ENCODE results near the gene RPL39L.
A peak's percentile ranks its signal among the peaks of the same experiment; 100 is the strongest.

Gene RPL39L

DNA sequence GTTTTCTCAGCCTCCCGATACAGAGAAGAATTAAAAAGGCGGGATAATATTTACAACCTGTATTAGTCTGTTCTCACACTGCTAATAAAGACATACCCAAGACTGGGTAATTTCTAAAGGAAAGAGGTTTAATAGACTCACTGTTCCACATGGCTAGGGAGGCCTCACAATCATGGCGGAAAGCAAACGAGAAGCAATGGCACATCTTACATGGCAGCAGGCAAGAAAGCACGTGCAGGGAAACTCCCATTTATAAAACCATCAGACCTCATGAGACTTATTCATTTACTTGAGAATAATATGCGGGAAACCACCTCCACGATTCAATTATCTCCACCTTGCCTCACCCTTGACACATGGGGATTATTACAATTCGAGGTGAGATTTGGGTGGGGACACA lies 27.5 kb upstream of the RPL39L start:
- no peak overlapping the region for H3K4ac ChIP-seq (ENCODE audit: low read depth in 1 of 2, low read length in 2 of 2)
- no peak overlapping the region for H4K91ac ChIP-seq (ENCODE audit: low read length)
- no peak for DNase-seq
- H3K14ac ChIP-seq (ENCODE audit: low read length in 2 of 2) = no peak overlapping the region
- no peak overlapping the region for H3K9ac ChIP-seq (ENCODE audit: low read length)
- H3K4me3 ChIP-seq (ENCODE audit: insufficient read depth in 1 of 2, low read depth in 1 of 2, low read length in 2 of 2) = no peak overlapping the region
- no peaks in the 10 kb centered on the region for H3K4me1 ChIP-seq (ENCODE audit: control insufficient read depth, insufficient read depth, low read depth, low read length)
- no peak overlapping the region for H3K23ac ChIP-seq (ENCODE audit: low read length in 2 of 2)
- no peak overlapping the region for H2AFZ ChIP-seq (ENCODE audit: low read depth, low read length)
- no peak overlapping the region for H2BK12ac ChIP-seq (ENCODE audit: low read length in 2 of 2)
- no peaks in the 10 kb centered on the region for H3K79me1 ChIP-seq (replicated peaks; ENCODE audit: low read length, poor library complexity, severe bottlenecking)
- no peak overlapping the region for H2BK120ac ChIP-seq (ENCODE audit: low read depth, low read length)
- no peak overlapping the region for H2AK5ac ChIP-seq (ENCODE audit: low read length, severe bottlenecking)
- H3K27me3 ChIP-seq (ENCODE audit: control insufficient read depth in 1 of 2, insufficient read depth in 1 of 2, low read length in 2 of 2) = peaks cover 6 to 10% of the 10 kb centered on the region in 2 experiments
- no peak overlapping the region for H2BK15ac ChIP-seq (ENCODE audit: low read depth, poor library complexity, severe bottlenecking)
- no peaks in the 10 kb centered on the region for H3K9me3 ChIP-seq (ENCODE audit: control insufficient read depth, low read length)
- WGBS = 88% methylated on average over 7 of the region's 8 CpGs
- no peak overlapping the region for H3K4me2 ChIP-seq (ENCODE audit: low read length, poor library complexity, severe bottlenecking)
- no peak overlapping the region for H3K18ac ChIP-seq (ENCODE audit: low read depth in 1 of 2, low read length in 2 of 2)
- H3K36me3 ChIP-seq (ENCODE audit: control insufficient read depth in 1 of 2, insufficient read depth in 2 of 2, low read depth in 1 of 2, low read length in 2 of 2) = no peaks in the 10 kb centered on the region
- no peak overlapping the region for H4K8ac ChIP-seq (ENCODE audit: low read length)
- no peak overlapping the region for H3K27ac ChIP-seq (ENCODE audit: low read length, poor library complexity, severe bottlenecking)
- H2BK5ac ChIP-seq (ENCODE audit: low read depth, low read length, poor library complexity, severe bottlenecking) = no peak overlapping the region

DNA sequence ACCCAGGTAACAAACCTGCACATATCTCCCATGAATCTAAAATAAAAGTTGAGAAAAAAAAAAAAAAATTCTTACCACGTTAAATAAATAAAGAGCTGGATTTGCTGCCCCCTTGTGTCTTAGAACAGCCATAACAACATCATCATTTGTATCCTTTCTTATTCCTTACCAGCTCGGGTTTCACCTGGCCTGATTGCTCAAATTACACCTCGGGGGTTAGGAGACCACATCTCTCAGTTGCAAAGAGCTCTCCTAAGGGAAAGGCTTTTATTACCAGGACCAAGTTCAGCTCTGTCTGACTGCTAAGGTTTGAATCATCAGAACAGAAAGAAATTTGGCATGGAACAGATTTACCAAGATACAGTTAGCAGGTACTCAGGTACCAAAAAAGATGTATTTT lies 25.8 kb upstream of the RPL39L start:
- 0% methylated on average over 3 of the region's 3 CpGs for WGBS

DNA sequence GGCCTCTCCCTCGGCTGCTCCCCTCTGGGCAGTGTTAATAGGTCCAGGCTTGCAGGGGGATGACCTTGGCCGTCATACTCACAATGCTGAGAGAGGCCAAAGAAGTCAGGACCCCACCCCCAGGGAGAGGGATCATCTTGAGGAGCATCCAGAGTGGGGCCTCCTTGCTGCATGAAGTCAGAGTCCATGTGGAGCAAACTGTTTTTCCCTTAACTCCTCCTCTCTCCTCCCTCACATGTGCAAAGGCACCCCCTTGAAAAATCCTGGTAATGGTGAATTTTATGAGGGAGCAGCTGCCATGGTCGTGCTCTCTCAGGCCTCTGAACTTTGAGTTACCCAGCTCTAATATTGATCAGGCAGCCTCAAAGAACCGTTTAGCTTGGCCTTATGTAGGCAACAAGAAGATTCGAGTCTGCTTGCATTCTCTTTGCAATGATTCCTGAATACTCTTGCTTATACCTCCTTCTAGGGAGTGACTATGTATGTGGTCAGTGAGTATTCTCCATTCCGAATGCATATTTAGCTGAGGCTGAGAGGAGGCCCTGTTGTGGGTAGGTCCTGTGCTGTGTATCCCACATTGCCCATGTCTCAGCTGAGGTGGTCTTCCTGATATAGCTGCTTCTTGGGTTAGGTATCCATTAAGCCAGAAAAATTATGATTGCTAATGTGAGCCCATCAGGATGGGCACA lies 23.1 kb upstream of the RPL39L start:
- Histone ChIP-seq H3K23ac (ENCODE audit: low read length in 2 of 2) (no peak overlapping the region), H3K14ac (ENCODE audit: low read length in 2 of 2) (no peak overlapping the region), H2BK15ac (ENCODE audit: low read depth, poor library complexity, severe bottlenecking) (no peak overlapping the region), H3K4me3 (ENCODE audit: insufficient read depth in 1 of 2, low read depth in 1 of 2, low read length in 2 of 2) (no peak overlapping the region), H3K4me1 (ENCODE audit: control insufficient read depth, insufficient read depth, low read depth, low read length) (no peaks in the 10 kb centered on the region), H2AK5ac (ENCODE audit: low read length, severe bottlenecking) (no peak overlapping the region), H3K36me3 (ENCODE audit: control insufficient read depth in 1 of 2, insufficient read depth in 2 of 2, low read depth in 1 of 2, low read length in 2 of 2) (no peaks in the 10 kb centered on the region), H3K27me3 (ENCODE audit: control insufficient read depth in 1 of 2, insufficient read depth in 1 of 2, low read length in 2 of 2) (peaks cover 18 to 33% of the 10 kb centered on the region in 2 experiments), H2BK12ac (ENCODE audit: low read length in 2 of 2) (no peak overlapping the region), H3K9me3 (ENCODE audit: control insufficient read depth, low read length) (peaks cover 8% of the 10 kb centered on the region), H3K79me1 (replicated peaks; ENCODE audit: low read length, poor library complexity, severe bottlenecking) (no peaks in the 10 kb centered on the region), H2AFZ (ENCODE audit: low read depth, low read length) (no peak overlapping the region), H3K4me2 (ENCODE audit: low read length, poor library complexity, severe bottlenecking) (no peak overlapping the region), H4K8ac (ENCODE audit: low read length) (no peak overlapping the region), H2BK120ac (ENCODE audit: low read depth, low read length) (no peak overlapping the region), H3K27ac (ENCODE audit: low read length, poor library complexity, severe bottlenecking) (no peak overlapping the region), H3K4ac (ENCODE audit: low read depth in 1 of 2, low read length in 2 of 2) (no peak overlapping the region), H2BK5ac (ENCODE audit: low read depth, low read length, poor library complexity, severe bottlenecking) (no peak overlapping the region), H4K91ac (ENCODE audit: low read length) (no peak overlapping the region), H3K9ac (ENCODE audit: low read length) (no peak overlapping the region), H3K18ac (ENCODE audit: low read depth in 1 of 2, low read length in 2 of 2) (no peak overlapping the region)
- 68% methylated on average over 6 of the region's 6 CpGs for WGBS
- no peak for DNase-seq

More for the DNA sequence above, 25.8 kb upstream of the RPL39L start:
- no peak overlapping the region for H3K4me2 ChIP-seq (ENCODE audit: low read length, poor library complexity, severe bottlenecking)
- no peak overlapping the region for H2AFZ ChIP-seq (ENCODE audit: low read depth, low read length)
- no peaks in the 10 kb centered on the region for H3K36me3 ChIP-seq (ENCODE audit: control insufficient read depth in 1 of 2, insufficient read depth in 2 of 2, low read depth in 1 of 2, low read length in 2 of 2)
- no peak overlapping the region for H3K4ac ChIP-seq (ENCODE audit: low read depth in 1 of 2, low read length in 2 of 2)
- no peak overlapping the region for H4K8ac ChIP-seq (ENCODE audit: low read length)
- no peaks in the 10 kb centered on the region for H3K4me1 ChIP-seq (ENCODE audit: control insufficient read depth, insufficient read depth, low read depth, low read length)
- H3K79me1 ChIP-seq (replicated peaks; ENCODE audit: low read length, poor library complexity, severe bottlenecking) = no peaks in the 10 kb centered on the region
- H2BK15ac ChIP-seq (ENCODE audit: low read depth, poor library complexity, severe bottlenecking) = no peak overlapping the region
- H3K9me3 ChIP-seq (ENCODE audit: control insufficient read depth, low read length) = no peaks in the 10 kb centered on the region
- H2AK5ac ChIP-seq (ENCODE audit: low read length, severe bottlenecking) = no peak overlapping the region
- H4K91ac ChIP-seq (ENCODE audit: low read length) = no peak overlapping the region
- H3K14ac ChIP-seq (ENCODE audit: low read length in 2 of 2) = no peak overlapping the region
- no peak overlapping the region for H3K18ac ChIP-seq (ENCODE audit: low read depth in 1 of 2, low read length in 2 of 2)
- no peak overlapping the region for H3K27ac ChIP-seq (ENCODE audit: low read length, poor library complexity, severe bottlenecking)
- peak; percentile 69 for DNase-seq
- H3K23ac ChIP-seq (ENCODE audit: low read length in 2 of 2) = no peak overlapping the region
- H3K9ac ChIP-seq (ENCODE audit: low read length) = no peak overlapping the region
- H2BK120ac ChIP-seq (ENCODE audit: low read depth, low read length) = no peak overlapping the region
- H3K27me3 ChIP-seq (ENCODE audit: control insufficient read depth in 1 of 2, insufficient read depth in 1 of 2, low read length in 2 of 2) = peaks cover 11 to 26% of the 10 kb centered on the region in 2 experiments
- H3K4me3 ChIP-seq (ENCODE audit: insufficient read depth in 1 of 2, low read depth in 1 of 2, low read length in 2 of 2) = no peak overlapping the region
- no peak overlapping the region for H2BK5ac ChIP-seq (ENCODE audit: low read depth, low read length, poor library complexity, severe bottlenecking)
- H2BK12ac ChIP-seq (ENCODE audit: low read length in 2 of 2) = no peak overlapping the region

DNA sequence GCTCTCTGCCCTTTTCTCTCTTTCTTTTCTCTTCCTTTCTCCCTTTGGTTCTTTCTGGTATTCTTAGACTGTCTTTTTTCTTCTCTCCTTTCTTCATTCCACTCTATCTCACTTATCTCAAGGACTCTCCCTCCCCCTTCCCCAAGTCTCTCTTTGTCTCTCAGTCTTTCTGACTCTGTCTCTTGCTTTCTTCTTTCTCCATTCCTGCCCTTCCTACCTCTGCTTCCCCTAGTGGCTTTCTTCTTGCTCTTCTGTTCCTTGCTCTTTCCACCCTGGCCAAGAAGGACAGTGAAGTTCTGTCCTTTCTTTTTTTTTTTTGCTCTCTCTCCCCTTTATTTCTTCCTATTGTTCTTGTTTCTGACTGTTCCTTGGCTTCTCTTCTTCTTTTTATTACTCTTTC lies 22.3 kb upstream of the RPL39L start:
- no peak overlapping the region for H2BK5ac ChIP-seq (ENCODE audit: low read depth, low read length, poor library complexity, severe bottlenecking)
- H3K9ac ChIP-seq (ENCODE audit: low read length) = no peak overlapping the region
- no peaks in the 10 kb centered on the region for H3K4me1 ChIP-seq (ENCODE audit: control insufficient read depth, insufficient read depth, low read depth, low read length)
- no peak overlapping the region for H2BK120ac ChIP-seq (ENCODE audit: low read depth, low read length)
- H3K23ac ChIP-seq (ENCODE audit: low read length in 2 of 2) = no peak overlapping the region
- no peak overlapping the region for H2AFZ ChIP-seq (ENCODE audit: low read depth, low read length)
- H4K8ac ChIP-seq (ENCODE audit: low read length) = no peak overlapping the region
- H3K79me1 ChIP-seq (replicated peaks; ENCODE audit: low read length, poor library complexity, severe bottlenecking) = no peaks in the 10 kb centered on the region
- no peak overlapping the region for H2BK12ac ChIP-seq (ENCODE audit: low read length in 2 of 2)
- no peak overlapping the region for H3K27ac ChIP-seq (ENCODE audit: low read length, poor library complexity, severe bottlenecking)
- no peak overlapping the region for H3K14ac ChIP-seq (ENCODE audit: low read length in 2 of 2)
- no peak overlapping the region for H2AK5ac ChIP-seq (ENCODE audit: low read length, severe bottlenecking)
- no peak overlapping the region for H2BK15ac ChIP-seq (ENCODE audit: low read depth, poor library complexity, severe bottlenecking)
- no peak overlapping the region for H3K18ac ChIP-seq (ENCODE audit: low read depth in 1 of 2, low read length in 2 of 2)
- no peak overlapping the region for H3K4ac ChIP-seq (ENCODE audit: low read depth in 1 of 2, low read length in 2 of 2)
- H4K91ac ChIP-seq (ENCODE audit: low read length) = no peak overlapping the region
- no peak overlapping the region for H3K4me3 ChIP-seq (ENCODE audit: insufficient read depth in 1 of 2, low read depth in 1 of 2, low read length in 2 of 2)
- no peak for DNase-seq
- no peak overlapping the region for H3K4me2 ChIP-seq (ENCODE audit: low read length, poor library complexity, severe bottlenecking)
- peaks cover 18 to 33% of the 10 kb centered on the region in 2 experiments for H3K27me3 ChIP-seq (ENCODE audit: control insufficient read depth in 1 of 2, insufficient read depth in 1 of 2, low read length in 2 of 2)
- H3K36me3 ChIP-seq (ENCODE audit: control insufficient read depth in 1 of 2, insufficient read depth in 2 of 2, low read depth in 1 of 2, low read length in 2 of 2) = no peaks in the 10 kb centered on the region
- peaks cover 8% of the 10 kb centered on the region for H3K9me3 ChIP-seq (ENCODE audit: control insufficient read depth, low read length)

Data from mesenchymal stem cell (in vitro differentiated cells and primary cell).